Brain pericyte (primary cell): ENCODE results near the gene GLIS1.
A peak's percentile ranks its signal among the peaks of the same experiment; 100 is the strongest.

Experiments used
- DNase-seq: peaks from one replicate; pipeline ENCODE4 v3.0.0-alpha.2; 2012; ENCODE audit warnings: low read depth, low spot score

GLIS1 gene

GRCh38 chr1:53535226-53535625 is 203.7 kb downstream of the GLIS1 start:
- no peak for DNase-seq

- DNase-seq, result no peak
Measured at GRCh38 chr1:53532912-53533311, 206.1 kb downstream of the GLIS1 start.

- no peak for DNase-seq
Measured at GRCh38 chr1:53532377-53532776, 206.6 kb downstream of the GLIS1 start.

GRCh38 chr1:53530550-53530949 is 208.4 kb downstream of the GLIS1 start:
- DNase-seq, result no peak

- DNase-seq, result no peak
Measured at GRCh38 chr1:53529555-53529954, 209.4 kb downstream of the GLIS1 start.

GRCh38 chr1:53527368-53527767 is 211.6 kb downstream of the GLIS1 start:
- no peak for DNase-seq

DNA sequence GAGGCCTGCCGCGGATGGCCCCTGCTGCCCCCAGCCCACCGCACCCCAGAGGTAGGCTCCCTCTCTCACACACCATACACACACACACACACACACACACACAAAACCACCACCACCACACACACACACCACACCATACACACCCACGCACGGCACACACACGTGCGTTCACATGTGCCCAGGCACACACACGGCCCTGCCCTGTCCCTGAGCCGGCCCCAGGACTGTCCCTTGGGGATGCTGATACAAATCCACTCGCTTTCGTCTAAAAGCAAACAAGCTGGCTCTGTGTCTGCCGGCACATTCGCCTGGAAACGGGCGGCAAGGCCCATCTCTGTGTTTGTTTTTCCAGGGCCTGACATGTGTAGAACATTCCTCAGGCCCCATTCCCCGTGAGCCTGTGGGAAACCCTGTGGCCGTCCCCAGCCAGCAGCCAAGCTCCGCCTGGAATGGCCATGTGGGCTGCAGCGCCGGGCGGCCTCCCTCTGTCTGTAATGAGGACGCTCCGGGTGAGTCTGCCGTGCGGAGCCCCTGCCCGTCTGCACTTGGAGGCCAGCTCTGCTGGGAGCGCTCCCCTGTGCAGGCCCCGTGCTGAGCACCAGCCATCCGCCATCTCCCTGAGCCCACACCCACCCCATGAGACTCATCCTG is 212.4 kb downstream of the GLIS1 start:
- DNase-seq, result peak; percentile 78

DNA sequence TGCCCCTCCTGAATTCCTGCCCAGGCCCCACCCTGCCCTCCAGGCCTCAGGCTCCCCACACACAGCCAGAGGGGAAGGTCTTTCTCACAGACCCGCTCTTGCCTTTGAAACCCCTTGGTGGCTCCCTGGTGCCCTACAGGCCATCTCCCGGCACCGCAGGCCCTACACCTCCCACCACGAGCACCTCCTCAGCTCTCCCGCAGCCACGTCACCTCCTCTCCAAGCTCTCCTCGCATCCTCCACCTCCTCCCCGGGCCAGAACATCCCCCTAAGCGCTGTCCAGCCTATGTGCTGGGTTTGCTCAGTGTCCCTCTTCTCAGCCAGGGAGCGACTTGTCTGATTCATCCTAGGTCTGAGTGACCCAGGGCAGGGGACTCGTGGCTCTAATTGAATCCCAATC is 213.4 kb downstream of the GLIS1 start:
- no peak for DNase-seq

DNA sequence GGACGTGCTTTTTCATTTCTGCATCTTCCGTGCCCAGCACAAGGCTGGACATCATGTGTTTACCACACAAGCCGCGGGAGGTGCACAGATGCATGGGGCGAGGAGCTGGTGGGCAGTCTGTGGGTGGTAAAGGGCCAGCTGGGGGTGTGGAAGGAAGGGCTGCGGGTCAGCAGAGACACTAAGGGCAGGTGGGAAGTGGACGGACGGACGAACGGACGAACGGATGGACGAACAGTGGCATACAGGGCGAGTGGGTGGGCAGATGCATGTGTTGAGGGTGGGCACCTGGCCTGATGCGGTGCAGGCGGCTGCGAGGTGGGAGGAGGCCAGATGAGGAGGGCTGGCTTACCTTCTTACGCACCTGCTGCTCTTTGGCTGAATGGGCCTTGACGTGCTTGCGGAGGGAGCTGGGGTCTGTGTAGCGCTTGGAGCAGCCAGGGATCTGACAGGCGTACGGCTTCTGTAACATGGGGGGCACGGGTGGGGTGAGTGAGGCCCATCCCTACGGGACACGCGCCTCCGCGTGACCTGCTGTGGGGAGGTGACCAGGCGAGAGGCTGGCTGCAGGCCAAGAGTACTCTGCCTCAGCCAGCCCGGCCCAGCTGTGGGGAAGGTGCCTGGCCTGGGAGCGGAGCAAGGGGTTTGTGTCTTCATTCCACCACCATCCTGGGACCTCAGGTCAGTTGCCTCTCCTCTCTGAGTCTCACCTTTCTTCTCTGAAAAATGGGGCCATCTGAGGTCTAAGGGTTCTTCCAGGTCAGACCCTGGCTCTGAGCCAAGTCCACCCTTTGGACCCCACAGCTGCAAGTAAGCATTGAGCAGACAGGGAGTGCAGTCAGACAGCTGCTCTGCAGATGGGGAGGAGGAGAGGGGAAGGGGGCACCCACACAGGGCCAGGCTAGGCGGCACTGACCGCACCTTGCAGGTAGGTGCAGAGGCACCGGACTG is 214.3 kb downstream of the GLIS1 start:
- no peak for DNase-seq

- DNase-seq, result no peak
Measured at GRCh38 chr1:53521924-53522552, 216.9 kb downstream of the GLIS1 start.

DNA sequence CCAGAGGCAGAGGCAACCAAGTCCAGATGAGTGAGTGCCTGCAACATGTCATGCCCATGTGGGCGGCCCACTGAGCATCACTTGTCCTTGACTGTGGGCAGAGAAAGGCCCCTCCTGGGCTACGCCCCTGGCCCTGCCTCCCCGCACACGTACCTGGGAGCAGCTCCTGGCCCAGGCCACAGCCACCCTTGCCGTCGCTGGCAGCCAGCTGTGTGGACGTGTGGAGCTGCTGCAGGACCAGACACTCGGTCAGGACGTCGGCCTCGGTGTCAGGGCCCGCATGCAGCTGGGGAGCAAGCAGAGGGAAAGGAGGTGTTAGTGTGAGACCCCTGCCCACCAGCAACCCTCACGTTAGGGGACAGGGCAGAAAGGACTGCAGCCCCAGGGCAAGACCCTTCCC is 218.5 kb downstream of the GLIS1 start:
- DNase-seq, result no peak

DNA sequence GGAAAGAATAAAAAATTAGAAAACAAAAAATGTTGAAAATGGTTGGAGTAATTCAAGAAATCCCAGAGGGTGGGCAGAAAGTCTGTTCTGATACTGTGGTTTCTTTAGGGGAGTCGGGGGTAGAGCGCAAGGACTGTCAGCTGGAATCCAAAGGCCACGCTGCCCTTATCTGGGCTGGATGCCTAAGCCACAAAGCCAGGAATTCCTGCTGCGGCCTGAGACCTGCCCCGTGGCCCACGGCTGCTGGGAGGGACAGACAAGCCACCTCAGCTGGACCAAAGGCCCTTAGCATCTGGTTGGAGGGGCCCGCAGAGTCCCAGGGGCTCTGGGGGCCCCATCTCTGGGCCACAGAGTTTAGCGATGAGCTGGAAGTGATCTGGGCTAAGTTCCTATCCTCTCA is 219.5 kb downstream of the GLIS1 start:
- DNase-seq, result no peak

DNA sequence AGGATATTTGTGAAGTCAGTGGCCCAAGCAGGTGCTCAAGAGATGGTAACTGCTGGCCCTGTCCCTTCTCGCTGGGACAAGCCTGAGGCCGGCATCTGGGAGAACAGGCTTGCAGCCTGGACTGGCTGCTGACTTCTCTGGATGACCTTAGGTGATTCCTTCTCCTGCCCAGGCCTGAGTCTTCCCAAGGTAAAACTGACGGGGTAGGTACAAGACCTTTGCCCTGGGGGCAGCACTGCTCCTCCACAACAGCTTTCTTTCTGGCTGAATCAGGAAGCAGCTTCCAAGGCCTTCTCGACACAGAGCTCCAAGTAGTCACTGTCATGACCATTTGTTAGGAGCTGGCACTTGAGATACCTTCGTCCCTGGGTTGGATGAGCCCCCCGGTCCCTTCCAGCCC is 220.2 kb downstream of the GLIS1 start:
- DNase-seq, result no peak

- no peak for DNase-seq
Measured at GRCh38 chr1:53517821-53518352, 221.1 kb downstream of the GLIS1 start.

DNA sequence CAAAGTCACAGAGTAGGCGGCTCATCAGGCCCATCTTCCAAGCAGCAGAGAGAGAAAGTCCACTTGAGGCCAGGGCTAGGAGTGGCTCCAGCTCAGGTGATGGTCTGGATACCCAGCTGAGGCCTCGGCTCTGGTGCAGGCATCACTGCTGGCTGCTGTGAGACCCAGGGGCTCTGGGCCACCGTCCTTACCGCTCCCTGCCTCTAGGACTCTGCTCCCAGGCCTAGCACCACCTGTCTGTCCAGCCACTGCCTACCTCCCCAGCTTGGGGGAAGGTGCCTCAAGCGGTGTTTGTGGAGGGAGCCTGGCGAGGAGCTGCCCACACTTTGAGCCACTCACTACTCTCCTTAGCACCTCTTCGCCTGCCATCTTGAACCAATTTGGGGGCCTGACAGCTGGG is 221.9 kb downstream of the GLIS1 start:
- no peak for DNase-seq

- no peak for DNase-seq
Measured at GRCh38 chr1:53516181-53516580, 222.8 kb downstream of the GLIS1 start.

GRCh38 chr1:53514436-53514835 is 224.5 kb downstream of the GLIS1 start:
- no peak for DNase-seq

- no peak for DNase-seq
Measured at GRCh38 chr1:53513846-53514245, 225.1 kb downstream of the GLIS1 start.

GRCh38 chr1:53512807-53513755 is 225.9 kb downstream of the GLIS1 start:
- DNase-seq, result no peak

DNA sequence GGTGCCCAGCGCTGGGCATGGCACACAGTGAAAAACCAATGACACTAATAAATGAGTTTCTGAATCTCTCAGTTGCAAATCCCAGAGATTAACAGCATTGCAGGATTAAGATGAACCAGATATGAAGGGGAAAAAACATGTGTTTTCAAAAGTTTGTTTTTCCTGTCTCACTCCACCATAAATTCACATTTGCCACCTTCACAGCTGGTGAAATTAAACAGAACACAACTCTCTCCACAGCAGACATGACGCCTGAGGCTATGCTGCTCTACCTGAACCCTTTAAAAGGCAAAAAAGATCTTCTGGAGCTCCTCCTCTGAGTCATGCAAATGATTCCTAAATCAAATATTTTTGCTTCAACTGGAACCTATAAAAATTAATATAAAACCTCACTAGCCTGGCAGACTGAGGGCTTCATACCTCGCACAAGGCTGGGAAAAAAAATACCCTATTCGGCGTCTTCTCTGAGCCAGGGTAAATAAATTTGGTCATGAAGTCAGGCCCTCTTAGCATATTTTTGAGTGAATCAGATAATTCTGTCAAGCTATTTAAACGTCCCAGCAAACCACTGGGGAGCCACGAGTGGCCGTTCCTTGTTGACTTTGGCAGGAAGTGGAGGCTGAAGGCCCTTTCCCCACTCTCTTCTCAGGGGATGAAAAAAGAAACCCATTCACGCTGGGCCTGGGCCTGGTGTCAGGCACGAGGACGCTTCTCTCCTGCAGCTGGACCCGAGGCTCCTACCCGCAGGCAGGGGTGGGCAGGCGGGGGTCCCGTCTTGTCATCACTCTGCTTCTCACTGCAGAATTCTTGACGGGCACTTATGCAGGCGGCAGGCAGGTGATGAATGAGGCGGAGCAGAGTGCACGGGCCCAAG is 226.8 kb downstream of the GLIS1 start:
- DNase-seq, result peak; percentile 89
